GM10266 (cell line): Measurements from ENCODE around the gene EHMT1.
A peak's percentile ranks its signal among the peaks of the same experiment; 100 is the strongest.

ENCODE experiments used
- DNase-seq: peaks from one replicate; pipeline ENCODE4 v3.0.0; 2012; ENCODE audit errors: extremely low spot score
- TF ChIP-seq, protein P1 (sequence below): IDR thresholded peaks from 2 replicates; pipeline ENCODE4 v1.5.1; 2012; ENCODE audit warnings: mild to moderate bottlenecking, low read depth; ENCODE audit not compliant: control insufficient read depth, insufficient read depth; ENCODE audit errors: missing control alignments

Gene EHMT1

DNA sequence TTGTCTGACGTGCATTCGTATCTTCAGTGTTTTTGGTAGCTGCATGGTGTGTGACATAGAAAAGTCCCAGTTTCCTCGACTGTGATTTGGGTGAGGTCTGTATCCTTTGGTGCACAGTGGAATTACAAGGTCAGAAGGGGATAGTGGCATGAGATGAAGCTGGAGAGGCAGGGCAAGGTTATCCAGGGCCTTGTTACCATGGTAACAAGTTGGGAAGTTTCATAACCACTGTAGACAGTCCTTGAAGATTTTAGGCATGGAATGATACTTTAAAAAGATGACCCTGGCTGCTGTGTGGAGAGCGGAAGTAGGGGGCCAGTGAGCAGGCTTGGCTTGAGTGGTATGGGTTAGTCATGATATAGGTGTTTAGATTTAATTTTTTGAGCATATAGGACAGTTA lies 11.9 kb downstream of the EHMT1 start:
- TF ChIP-seq, protein P1, sequence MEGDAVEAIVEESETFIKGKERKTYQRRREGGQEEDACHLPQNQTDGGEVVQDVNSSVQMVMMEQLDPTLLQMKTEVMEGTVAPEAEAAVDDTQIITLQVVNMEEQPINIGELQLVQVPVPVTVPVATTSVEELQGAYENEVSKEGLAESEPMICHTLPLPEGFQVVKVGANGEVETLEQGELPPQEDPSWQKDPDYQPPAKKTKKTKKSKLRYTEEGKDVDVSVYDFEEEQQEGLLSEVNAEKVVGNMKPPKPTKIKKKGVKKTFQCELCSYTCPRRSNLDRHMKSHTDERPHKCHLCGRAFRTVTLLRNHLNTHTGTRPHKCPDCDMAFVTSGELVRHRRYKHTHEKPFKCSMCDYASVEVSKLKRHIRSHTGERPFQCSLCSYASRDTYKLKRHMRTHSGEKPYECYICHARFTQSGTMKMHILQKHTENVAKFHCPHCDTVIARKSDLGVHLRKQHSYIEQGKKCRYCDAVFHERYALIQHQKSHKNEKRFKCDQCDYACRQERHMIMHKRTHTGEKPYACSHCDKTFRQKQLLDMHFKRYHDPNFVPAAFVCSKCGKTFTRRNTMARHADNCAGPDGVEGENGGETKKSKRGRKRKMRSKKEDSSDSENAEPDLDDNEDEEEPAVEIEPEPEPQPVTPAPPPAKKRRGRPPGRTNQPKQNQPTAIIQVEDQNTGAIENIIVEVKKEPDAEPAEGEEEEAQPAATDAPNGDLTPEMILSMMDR = no peak
- no peak for DNase-seq

DNA sequence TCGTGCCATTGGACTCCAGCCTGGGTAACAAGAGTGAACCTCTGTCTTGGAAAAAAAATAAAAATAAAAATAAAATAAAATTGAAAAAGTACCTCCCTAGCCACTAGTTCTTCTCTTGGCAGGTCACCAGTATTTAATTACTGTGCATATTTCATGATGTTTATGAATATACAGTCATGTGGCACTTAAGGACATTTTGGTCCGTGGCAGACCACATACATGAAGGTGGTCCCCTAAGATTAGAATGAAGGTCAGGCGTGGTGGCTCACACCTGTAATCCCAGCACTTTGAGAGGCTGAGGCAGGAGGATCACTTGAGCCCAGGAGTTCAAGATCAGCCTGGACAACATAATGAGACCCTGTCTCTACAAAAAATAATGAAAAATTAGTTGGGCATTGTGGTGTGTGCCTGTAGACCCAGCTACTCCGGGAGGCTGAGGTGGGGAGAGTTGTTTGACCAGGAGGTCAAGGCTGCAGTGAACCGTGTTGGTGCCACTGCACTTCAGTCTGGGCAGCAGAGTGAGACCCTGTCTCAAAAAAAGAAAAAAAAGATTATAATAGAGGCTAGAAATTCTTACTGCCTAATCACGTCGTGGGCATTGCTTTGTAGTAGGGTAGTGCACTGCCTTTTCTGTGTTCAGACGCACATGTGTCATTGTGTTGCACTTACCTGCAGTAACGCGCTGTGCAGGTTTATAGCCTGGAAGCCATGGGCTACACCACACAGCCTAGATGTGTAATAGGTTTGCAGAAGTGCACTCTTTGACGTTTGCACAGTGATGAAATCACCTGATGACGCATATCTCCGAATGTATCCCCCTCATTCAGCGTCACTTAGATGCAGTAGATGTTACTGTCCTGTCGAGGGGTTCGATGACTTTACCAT lies 12.8 kb downstream of the EHMT1 start:
- TF ChIP-seq, protein P1 = no peak

DNA sequence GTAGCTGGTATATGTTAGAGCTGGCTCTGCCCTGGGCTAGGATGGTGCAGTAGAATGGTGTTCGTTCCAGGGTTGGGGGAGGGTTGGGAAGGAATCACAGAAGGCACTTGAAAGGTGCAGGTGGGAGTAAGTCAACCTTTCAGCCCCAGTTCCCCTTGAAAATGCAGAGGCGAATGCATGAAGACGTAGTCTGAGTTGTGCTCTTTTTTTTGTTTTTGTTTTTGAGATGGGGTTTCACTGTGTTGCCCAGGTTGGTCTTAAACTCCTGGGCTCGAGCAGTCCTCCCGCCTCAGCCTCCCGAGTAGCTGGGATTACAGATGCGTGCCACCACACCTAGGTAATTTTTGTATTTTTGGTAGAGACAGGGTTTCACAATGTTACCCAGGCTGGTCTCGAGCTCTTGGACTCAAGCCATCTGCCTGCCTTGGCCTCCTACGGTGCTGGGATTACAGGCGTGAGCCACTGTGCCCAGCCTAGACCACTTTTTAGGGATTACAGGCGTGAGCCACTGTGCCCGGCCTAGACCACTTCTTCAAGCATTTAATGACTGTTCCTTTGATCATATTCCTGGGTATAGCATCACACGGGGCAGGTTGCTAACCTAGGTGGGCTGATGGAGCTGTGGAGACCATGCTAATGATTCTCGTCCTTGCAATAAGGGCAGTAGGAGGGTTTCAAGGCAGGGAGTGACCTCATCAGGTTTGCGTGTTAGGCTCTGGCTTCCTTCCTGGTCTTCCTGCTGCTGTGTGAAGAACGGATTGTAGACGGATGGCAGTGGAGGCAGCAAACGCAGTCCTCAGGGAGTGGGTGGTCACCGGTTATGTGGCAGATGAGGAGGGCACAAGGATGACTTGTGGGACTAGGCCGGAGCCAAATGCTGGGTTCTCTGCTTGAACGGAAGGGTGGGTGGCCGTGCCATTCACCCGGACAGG lies 13.7 kb downstream of the EHMT1 start:
- TF ChIP-seq, protein P1 = no peak
- no peak for DNase-seq

More for the DNA sequence above, 12.8 kb downstream of the EHMT1 start:
- DNase-seq = no peak

DNA sequence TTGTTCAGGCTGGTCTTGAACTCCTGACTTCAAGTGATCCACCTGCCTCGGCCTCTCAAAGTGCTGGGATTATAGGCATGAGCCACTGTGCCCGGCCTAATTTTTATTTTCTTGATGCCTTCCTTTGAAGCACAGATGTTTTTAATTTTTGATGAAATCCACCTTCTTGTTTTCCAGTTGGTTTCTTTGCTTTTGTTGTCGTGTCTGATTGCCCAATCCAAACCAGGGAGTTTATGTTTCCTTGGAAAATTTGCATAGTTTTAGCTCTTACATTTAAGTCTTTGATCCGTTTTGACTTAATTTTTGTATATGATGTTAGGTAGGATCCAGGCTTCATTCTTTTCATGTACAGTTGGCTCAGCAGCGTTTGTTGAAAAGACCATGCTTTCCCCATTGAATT lies 15.2 kb downstream of the EHMT1 start:
- TF ChIP-seq, protein P1 = no peak
- DNase-seq = no peak

DNA sequence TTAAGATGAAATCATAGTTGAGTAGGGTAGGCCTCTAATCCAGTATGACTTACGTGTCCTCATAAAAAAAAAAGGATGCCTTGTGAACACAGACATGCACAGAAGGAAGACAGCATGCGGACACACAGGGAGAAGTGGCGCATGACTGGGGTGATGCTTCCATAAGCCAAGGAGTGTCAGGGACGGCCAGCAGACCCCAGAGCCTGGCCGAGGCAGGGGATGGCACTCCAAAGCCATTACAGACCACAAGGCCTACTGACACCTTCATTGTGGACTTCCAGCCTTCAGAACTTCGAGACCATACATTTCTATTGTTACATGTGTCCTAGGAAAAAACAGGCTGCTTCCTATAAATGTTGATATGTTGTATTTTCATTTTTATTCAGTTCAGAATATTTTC lies 19.9 kb downstream of the EHMT1 start:
- TF ChIP-seq, protein P1 = no peak
- no peak for DNase-seq

DNA sequence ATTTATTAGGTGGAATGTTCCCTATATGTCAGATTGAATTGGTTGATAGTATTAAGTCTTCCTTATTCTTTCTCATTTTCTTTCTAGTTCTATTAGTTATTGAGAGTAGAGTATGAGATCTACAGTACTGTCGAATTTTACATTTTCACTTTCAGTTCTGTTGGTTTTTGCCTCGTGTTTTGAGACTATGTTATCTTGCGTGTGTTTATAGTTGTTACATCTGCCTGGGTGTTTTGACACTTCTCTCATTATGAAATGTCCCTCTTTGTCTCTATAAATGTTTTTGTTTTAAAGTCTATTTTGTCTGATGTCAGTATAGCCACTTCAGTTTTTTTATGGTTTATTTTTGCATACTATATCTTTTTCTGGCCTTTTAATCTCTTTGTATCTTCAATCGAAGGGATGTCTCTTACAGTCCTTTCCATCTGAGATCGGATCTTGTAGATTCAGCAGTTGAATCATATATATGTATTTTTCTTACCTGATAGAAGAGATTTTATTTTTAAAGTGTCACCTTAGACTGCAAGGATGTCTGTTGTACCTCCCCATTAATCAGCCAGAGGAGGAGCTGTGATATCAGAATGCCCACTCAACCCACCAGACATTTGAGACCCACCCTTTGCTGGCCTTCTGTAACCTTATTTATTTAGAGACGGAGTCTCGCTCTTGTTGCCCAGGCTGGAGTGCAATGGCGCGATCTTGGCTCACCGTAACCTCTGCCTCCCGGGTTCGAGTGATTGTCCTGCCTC lies 20.7 kb downstream of the EHMT1 start:
- peak; percentile 71 for DNase-seq
- TF ChIP-seq, protein P1 = no peak
